ENCODE measurements around the gene PRDM5. TPM values are rescaled to one million over a fixed set of nuclear protein-coding genes. Genes with fewer than 3 reads are reported as not detected.

The PRDM5 gene
- total and polyA plus RNA-seq, 5 donors from 2014 or later: 0.07 to 0.67 (median 0.11) TPM; not detected in 2

DNA sequence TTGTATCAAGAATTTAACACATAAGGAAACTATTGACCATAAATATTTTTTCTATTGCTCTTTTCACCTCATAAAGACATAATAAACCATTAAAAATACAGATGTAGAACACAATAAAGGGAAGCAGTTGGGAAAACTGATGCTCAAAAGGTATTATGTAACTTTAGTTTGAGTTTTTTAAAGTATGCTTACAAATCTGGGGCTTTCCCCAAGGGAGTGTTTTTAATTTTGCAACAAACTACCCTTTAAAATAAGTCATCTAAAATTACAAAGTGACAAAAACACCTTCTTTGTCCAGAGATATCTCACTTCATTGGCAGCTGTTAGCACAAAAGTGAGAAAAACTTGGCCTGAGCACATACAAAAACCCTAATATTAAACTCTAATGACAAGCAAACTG lies 55.0 kb downstream of the PRDM5 start:
- no peaks in the 10 kb centered on the region for H3K36me3 Mint-ChIP-seq
- no peak overlapping the region for H3K4me3 ChIP-seq (ENCODE audit: low read depth, low read length)
- no peaks in the 10 kb centered on the region for H3K9me3 ChIP-seq (ENCODE audit: control insufficient read depth in 2 of 2, low read length in 2 of 2)
- DNase-seq (no peak), ATAC-seq (ENCODE audit: low read depth in 2 of 2) (no peak)
- H3K27ac Mint-ChIP-seq: no peak overlapping the region
- H3K27ac ChIP-seq (ENCODE audit: insufficient read depth, low read length, poor library complexity, severe bottlenecking): no peak overlapping the region
- peaks cover 14% of the 10 kb centered on the region for H3K27me3 Mint-ChIP-seq
- H3K36me3 ChIP-seq (ENCODE audit: control insufficient read depth, insufficient read depth, low read length): no peaks in the 10 kb centered on the region
- H3K4me1 ChIP-seq (ENCODE audit: control insufficient read depth, insufficient read depth, low read length, poor library complexity, severe bottlenecking): no peaks in the 10 kb centered on the region
- no peaks in the 10 kb centered on the region for H3K9me3 Mint-ChIP-seq
- no peak overlapping the region for H3K4me3 Mint-ChIP-seq
- no peaks in the 10 kb centered on the region for H3K27me3 ChIP-seq (ENCODE audit: control insufficient read depth, insufficient read depth, low read length)
- H3K4me1 Mint-ChIP-seq: no peaks in the 10 kb centered on the region

DNA sequence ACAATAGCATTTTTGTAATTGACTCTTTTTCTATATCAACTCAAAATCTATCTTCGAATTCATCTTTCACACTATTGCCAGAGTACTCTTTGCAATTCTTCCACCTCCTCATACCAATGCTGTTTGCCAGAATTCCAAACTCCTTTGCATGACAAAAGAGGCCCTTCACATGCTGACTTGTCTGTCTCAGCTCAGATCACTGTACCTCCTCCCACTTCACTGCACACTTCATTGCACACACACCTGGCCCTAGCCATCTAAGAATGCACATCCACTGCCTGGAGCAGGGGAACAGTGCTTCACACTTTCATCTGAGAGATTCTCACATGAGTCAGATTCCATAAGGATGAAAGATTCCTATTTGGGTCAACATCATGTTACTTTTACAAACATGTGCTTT lies 56.5 kb downstream of the PRDM5 start:
- no peak overlapping the region for H3K4me3 ChIP-seq (ENCODE audit: low read depth, low read length)
- Mint-ChIP-seq H3K4me1 (no peaks in the 10 kb centered on the region), H3K4me3 (no peak overlapping the region), H3K9me3 (no peaks in the 10 kb centered on the region), H3K36me3 (no peaks in the 10 kb centered on the region), H3K27ac (no peak overlapping the region), H3K27me3 (peaks cover 10% of the 10 kb centered on the region)
- no peaks in the 10 kb centered on the region for H3K9me3 ChIP-seq (ENCODE audit: control insufficient read depth in 2 of 2, low read length in 2 of 2)
- H3K36me3 ChIP-seq (ENCODE audit: control insufficient read depth, insufficient read depth, low read length): no peaks in the 10 kb centered on the region
- H3K27me3 ChIP-seq (ENCODE audit: control insufficient read depth, insufficient read depth, low read length): no peaks in the 10 kb centered on the region
- H3K27ac ChIP-seq (ENCODE audit: insufficient read depth, low read length, poor library complexity, severe bottlenecking): no peak overlapping the region
- H3K4me1 ChIP-seq (ENCODE audit: control insufficient read depth, insufficient read depth, low read length, poor library complexity, severe bottlenecking): no peaks in the 10 kb centered on the region
- ATAC-seq (ENCODE audit: low read depth in 2 of 2): no peak
- DNase-seq: no peak

DNA sequence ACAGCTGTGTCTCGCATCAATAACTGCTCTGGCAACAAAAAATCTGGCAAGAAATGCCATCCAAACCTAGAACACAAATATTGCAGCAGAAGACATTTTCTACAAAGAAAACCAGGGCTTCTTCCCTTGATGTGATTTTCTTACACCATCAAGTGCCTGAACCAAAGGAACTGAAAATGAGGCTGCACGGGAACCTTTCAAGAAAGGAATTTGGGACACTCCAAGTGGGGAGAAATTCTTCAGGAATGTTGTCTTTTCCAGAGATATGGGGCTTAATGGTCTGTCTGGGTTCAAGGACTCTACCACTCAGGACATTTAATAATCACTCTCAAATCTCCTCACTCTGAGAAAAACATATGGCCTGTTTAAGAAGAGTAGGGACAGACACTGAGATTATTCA lies 57.6 kb downstream of the PRDM5 start:
- H3K27ac Mint-ChIP-seq: no peak overlapping the region
- no peaks in the 10 kb centered on the region for H3K36me3 ChIP-seq (ENCODE audit: control insufficient read depth, insufficient read depth, low read length)
- H3K4me1 Mint-ChIP-seq: no peaks in the 10 kb centered on the region
- H3K4me3 ChIP-seq (ENCODE audit: low read depth, low read length): no peak overlapping the region
- ATAC-seq (ENCODE audit: low read depth in 2 of 2) (no peak), DNase-seq (no peak)
- no peaks in the 10 kb centered on the region for H3K36me3 Mint-ChIP-seq
- no peaks in the 10 kb centered on the region for H3K4me1 ChIP-seq (ENCODE audit: control insufficient read depth, insufficient read depth, low read length, poor library complexity, severe bottlenecking)
- H3K9me3 Mint-ChIP-seq: no peaks in the 10 kb centered on the region
- H3K27me3 ChIP-seq (ENCODE audit: control insufficient read depth, insufficient read depth, low read length): no peaks in the 10 kb centered on the region
- no peak overlapping the region for H3K27ac ChIP-seq (ENCODE audit: insufficient read depth, low read length, poor library complexity, severe bottlenecking)
- H3K9me3 ChIP-seq (ENCODE audit: control insufficient read depth in 2 of 2, low read length in 2 of 2): no peaks in the 10 kb centered on the region
- H3K4me3 Mint-ChIP-seq: no peak overlapping the region
- H3K27me3 Mint-ChIP-seq: peaks cover 8% of the 10 kb centered on the region

DNA sequence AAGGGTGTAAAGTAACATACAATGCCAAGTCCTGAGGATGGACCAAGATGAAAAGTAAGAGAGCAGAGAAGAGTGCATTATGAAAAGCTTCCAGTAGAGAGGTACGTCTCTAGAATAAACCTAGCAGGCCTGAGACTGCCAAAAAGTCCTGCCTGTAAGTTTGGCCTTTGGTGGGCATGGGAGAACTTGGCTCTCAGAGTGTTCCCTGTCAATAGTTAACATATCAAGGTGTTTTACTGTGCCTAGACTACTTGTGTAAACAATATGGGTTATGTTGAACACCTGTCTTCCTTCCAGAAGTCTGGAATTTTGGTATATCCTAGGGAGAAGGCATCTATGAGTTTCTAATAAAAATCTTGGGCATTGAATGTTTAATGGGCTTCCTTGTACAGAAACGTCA lies 60.1 kb downstream of the PRDM5 start:
- ATAC-seq (ENCODE audit: low read depth in 2 of 2) (no peak), DNase-seq (no peak)
- H3K4me3 ChIP-seq (ENCODE audit: low read depth, low read length): no peak overlapping the region
- H3K36me3 ChIP-seq (ENCODE audit: control insufficient read depth, insufficient read depth, low read length): no peaks in the 10 kb centered on the region
- no peak overlapping the region for H3K27ac Mint-ChIP-seq
- no peak overlapping the region for H3K27ac ChIP-seq (ENCODE audit: insufficient read depth, low read length, poor library complexity, severe bottlenecking)
- H3K9me3 Mint-ChIP-seq: no peaks in the 10 kb centered on the region
- no peaks in the 10 kb centered on the region for H3K4me1 ChIP-seq (ENCODE audit: control insufficient read depth, insufficient read depth, low read length, poor library complexity, severe bottlenecking)
- H3K36me3 Mint-ChIP-seq: no peaks in the 10 kb centered on the region
- no peaks in the 10 kb centered on the region for H3K9me3 ChIP-seq (ENCODE audit: control insufficient read depth in 2 of 2, low read length in 2 of 2)
- H3K4me3 Mint-ChIP-seq: no peak overlapping the region
- peaks cover 8% of the 10 kb centered on the region for H3K27me3 Mint-ChIP-seq
- H3K4me1 Mint-ChIP-seq: no peaks in the 10 kb centered on the region
- no peaks in the 10 kb centered on the region for H3K27me3 ChIP-seq (ENCODE audit: control insufficient read depth, insufficient read depth, low read length)

DNA sequence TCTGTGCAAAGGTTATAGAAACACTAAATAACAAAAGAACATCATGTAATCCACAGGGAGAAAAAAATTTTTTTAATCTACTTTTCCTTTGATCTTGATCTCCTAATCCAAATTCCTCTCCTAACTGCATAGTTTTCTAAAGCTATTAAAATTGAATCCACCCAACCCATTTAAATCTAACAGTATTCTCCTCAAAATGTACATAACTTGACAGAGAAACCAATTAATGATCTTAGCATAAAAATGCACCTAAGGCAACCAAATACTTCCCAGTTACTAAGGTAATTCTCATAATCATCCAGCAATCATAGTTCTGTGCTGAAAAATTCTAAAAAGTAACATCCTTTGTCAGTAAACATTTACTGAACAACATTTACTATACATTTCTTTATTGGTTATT lies 60.7 kb downstream of the PRDM5 start:
- Mint-ChIP-seq H3K36me3 (no peaks in the 10 kb centered on the region), H3K27me3 (peaks cover 11% of the 10 kb centered on the region), H3K27ac (no peak overlapping the region), H3K9me3 (no peaks in the 10 kb centered on the region), H3K4me3 (no peak overlapping the region), H3K4me1 (no peaks in the 10 kb centered on the region)
- no peaks in the 10 kb centered on the region for H3K9me3 ChIP-seq (ENCODE audit: control insufficient read depth in 2 of 2, low read length in 2 of 2)
- H3K27me3 ChIP-seq (ENCODE audit: control insufficient read depth, insufficient read depth, low read length): no peaks in the 10 kb centered on the region
- ATAC-seq (ENCODE audit: low read depth in 2 of 2): no peak
- H3K4me3 ChIP-seq (ENCODE audit: low read depth, low read length): no peak overlapping the region
- no peaks in the 10 kb centered on the region for H3K36me3 ChIP-seq (ENCODE audit: control insufficient read depth, insufficient read depth, low read length)
- DNase-seq: no peak
- H3K4me1 ChIP-seq (ENCODE audit: control insufficient read depth, insufficient read depth, low read length, poor library complexity, severe bottlenecking): no peaks in the 10 kb centered on the region
- no peak overlapping the region for H3K27ac ChIP-seq (ENCODE audit: insufficient read depth, low read length, poor library complexity, severe bottlenecking)

DNA sequence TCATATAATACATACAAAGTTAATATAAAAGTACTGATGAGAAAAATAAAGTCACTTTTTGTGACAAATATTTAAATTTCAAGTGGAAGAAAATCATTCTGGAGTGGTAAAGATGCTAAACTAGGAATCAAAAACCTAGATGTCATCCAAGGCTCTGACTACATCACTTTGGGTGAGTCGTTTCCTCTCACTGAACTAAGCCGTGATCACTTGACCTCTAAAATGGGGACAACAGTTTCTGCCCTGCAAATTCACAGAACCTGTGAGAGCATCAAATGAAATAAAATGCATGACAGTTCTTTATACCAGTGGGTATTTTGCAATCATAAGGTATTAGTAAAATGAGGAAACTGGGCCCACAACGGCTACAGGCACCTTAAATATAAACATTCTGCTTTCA lies 63.8 kb downstream of the PRDM5 start:
- Histone ChIP-seq H3K4me1 (ENCODE audit: control insufficient read depth, insufficient read depth, low read length, poor library complexity, severe bottlenecking) (no peaks in the 10 kb centered on the region), H3K36me3 (ENCODE audit: control insufficient read depth, insufficient read depth, low read length) (no peaks in the 10 kb centered on the region), H3K27ac (ENCODE audit: insufficient read depth, low read length, poor library complexity, severe bottlenecking) (no peak overlapping the region), H3K27me3 (ENCODE audit: control insufficient read depth, insufficient read depth, low read length) (no peaks in the 10 kb centered on the region), H3K9me3 (ENCODE audit: control insufficient read depth in 2 of 2, low read length in 2 of 2) (no peaks in the 10 kb centered on the region), H3K4me3 (ENCODE audit: low read depth, low read length) (no peak overlapping the region)
- Mint-ChIP-seq H3K27me3 (peaks cover 16% of the 10 kb centered on the region), H3K27ac (no peak overlapping the region), H3K9me3 (peaks cover 0 to 2% (median 0%) of the 10 kb centered on the region in 7 donors), H3K36me3 (no peaks in the 10 kb centered on the region), H3K4me3 (no peak overlapping the region), H3K4me1 (peaks cover 0 to 6% (median 0%) of the 10 kb centered on the region in 4 donors)
- ATAC-seq (ENCODE audit: low read depth in 2 of 2) (no peak), DNase-seq (no peak)

DNA sequence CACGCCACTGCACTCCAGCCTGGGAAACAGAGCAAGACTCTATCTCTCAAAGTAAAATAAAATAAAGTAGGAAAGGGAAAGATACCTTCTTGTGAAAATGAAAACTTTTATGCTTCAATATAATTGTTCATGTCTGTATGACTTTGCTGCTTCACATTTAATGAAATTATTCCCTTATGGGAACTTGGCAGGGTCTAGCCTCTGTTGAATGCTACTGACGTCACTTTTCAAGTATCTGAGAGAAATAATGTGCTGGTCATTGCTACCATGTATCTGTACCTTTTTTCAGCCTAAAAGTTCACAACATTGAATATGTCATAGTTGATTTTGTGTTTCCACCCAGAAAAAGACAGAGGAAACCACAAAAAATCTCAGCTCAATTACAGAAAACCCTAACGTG lies 65.2 kb downstream of the PRDM5 start:
- peaks cover 0 to 2% (median 0%) of the 10 kb centered on the region in 7 donors for H3K9me3 Mint-ChIP-seq
- DNase-seq (no peak), ATAC-seq (ENCODE audit: low read depth in 2 of 2) (no peak)
- H3K4me1 Mint-ChIP-seq: peaks cover 0 to 6% (median 0%) of the 10 kb centered on the region in 4 donors
- H3K27ac Mint-ChIP-seq: no peak overlapping the region
- Histone ChIP-seq H3K27ac (ENCODE audit: insufficient read depth, low read length, poor library complexity, severe bottlenecking) (no peak overlapping the region), H3K4me1 (ENCODE audit: control insufficient read depth, insufficient read depth, low read length, poor library complexity, severe bottlenecking) (no peaks in the 10 kb centered on the region), H3K9me3 (ENCODE audit: control insufficient read depth in 2 of 2, low read length in 2 of 2) (no peaks in the 10 kb centered on the region), H3K36me3 (ENCODE audit: control insufficient read depth, insufficient read depth, low read length) (no peaks in the 10 kb centered on the region), H3K4me3 (ENCODE audit: low read depth, low read length) (no peak overlapping the region), H3K27me3 (ENCODE audit: control insufficient read depth, insufficient read depth, low read length) (no peaks in the 10 kb centered on the region)
- H3K27me3 Mint-ChIP-seq: peaks cover 19% of the 10 kb centered on the region
- H3K36me3 Mint-ChIP-seq: no peaks in the 10 kb centered on the region
- no peak overlapping the region for H3K4me3 Mint-ChIP-seq

DNA sequence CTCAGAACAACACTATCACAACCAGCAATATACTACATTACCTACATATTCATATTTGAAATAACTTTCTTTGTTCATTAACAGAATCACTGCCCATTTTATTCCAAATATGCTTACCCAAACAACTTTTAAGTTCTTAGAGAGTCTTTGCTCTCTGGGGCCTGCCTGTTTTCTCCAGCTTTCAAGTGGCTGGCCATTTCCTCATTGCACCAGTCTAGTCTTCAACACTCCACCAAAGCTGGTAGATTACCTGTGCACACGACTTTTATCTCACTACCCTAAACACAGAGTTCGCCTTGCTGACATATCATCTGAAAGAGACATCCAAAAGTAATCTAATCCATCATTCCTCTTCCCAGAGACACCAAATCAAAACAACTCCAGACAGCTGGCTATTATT lies 66.2 kb downstream of the PRDM5 start:
- Histone ChIP-seq H3K27me3 (ENCODE audit: control insufficient read depth, insufficient read depth, low read length) (no peaks in the 10 kb centered on the region), H3K36me3 (ENCODE audit: control insufficient read depth, insufficient read depth, low read length) (no peaks in the 10 kb centered on the region), H3K27ac (ENCODE audit: insufficient read depth, low read length, poor library complexity, severe bottlenecking) (no peak overlapping the region), H3K4me1 (ENCODE audit: control insufficient read depth, insufficient read depth, low read length, poor library complexity, severe bottlenecking) (no peaks in the 10 kb centered on the region), H3K4me3 (ENCODE audit: low read depth, low read length) (no peak overlapping the region), H3K9me3 (ENCODE audit: control insufficient read depth in 2 of 2, low read length in 2 of 2) (no peaks in the 10 kb centered on the region)
- H3K4me3 Mint-ChIP-seq: no peak overlapping the region
- H3K27ac Mint-ChIP-seq: no peak overlapping the region
- no peak for ATAC-seq (ENCODE audit: low read depth in 2 of 2)
- DNase-seq: no peak
- H3K36me3 Mint-ChIP-seq: no peaks in the 10 kb centered on the region
- peaks cover 0 to 6% (median 0%) of the 10 kb centered on the region in 4 donors for H3K4me1 Mint-ChIP-seq
- H3K27me3 Mint-ChIP-seq: peaks cover 21% of the 10 kb centered on the region
- H3K9me3 Mint-ChIP-seq: peaks cover 0 to 2% (median 0%) of the 10 kb centered on the region in 7 donors

All from CD4-positive, CD25-positive, alpha-beta regulatory T cell (primary cell).